GM12878 (cell line): ENCODE measurements around the gene DICER1. TPM values are rescaled to one million over a fixed set of nuclear protein-coding genes. Genes with fewer than 3 reads are reported as not detected.

Experiments
- ATAC-seq: fragments of 200-7000 bp; cut with Tn5 transposase; 3 replicates; pipeline ENCODE4 v1.9.1; 2020; ENCODE audit warnings: mild to moderate bottlenecking, moderate library complexity
- BruUV-seq: library from RNA; stranded (reverse); fragments of 400-500 nt; replicated peaks from 2 replicates; lab custom pipeline; 2021; lab: Mats Ljungman, UMichigan
- CTCF ChIA-PET: fragments of 300-600 bp; sonication (Branson Sonifier 250); formaldehyde crosslinking; extraction: SDS; loops from one replicate; lab custom pipeline; 2021; ENCODE audit warnings: inconsistent platforms; lab: Yijun Ruan, JAX
- POLR2A ChIA-PET: fragments of 350-600 bp; formaldehyde crosslinking; extraction: SDS; loops from one replicate; lab custom pipeline; 2021; ENCODE audit warnings: inconsistent platforms; lab: Charles Lee
- RAD21 ChIA-PET: fragments of 300-600 bp; sonication (Branson Sonifier 250); formaldehyde crosslinking; loops from one replicate; lab custom pipeline; 2023; ENCODE audit warnings: antibody characterized with exemption; ENCODE audit not compliant: unreplicated experiment; lab: Charles Lee
- SMC1A ChIA-PET: fragments of 300-600 bp; sonication (Branson Sonifier 250); formaldehyde crosslinking; loops from one replicate; lab custom pipeline; 2023; ENCODE audit not compliant: unreplicated experiment, uncharacterized antibody; lab: Charles Lee
- DNase-seq: peaks from one replicate; pipeline ENCODE4 v3.0.0-alpha.2; 2011; ENCODE audit warnings: low read depth, low spot score
- FAIRE-seq: peaks from 3 replicates; lab custom pipeline; 2011; peaks lifted over from hg19 to GRCh38; lab: Jason Lieb, UNC
- H2AFZ ChIP-seq: 2 replicates; pipeline ENCODE4 v1.6.0; 2011; ENCODE audit warnings: low read depth, low read length, control low read depth; ENCODE audit not compliant: control insufficient read depth
- H3K27ac ChIP-seq: 2 replicates; pipeline ENCODE4 v1.5.1; 2011; ENCODE audit warnings: control low read depth; ENCODE audit not compliant: control insufficient read depth, insufficient read depth
- H3K27me3 ChIP-seq, 2 experiments: replicated peaks in 1 of 2; 2 replicates each; pipeline versions ENCODE4 v1.6.0 to v1.6.1; 2011; ENCODE audit warnings: low read length in 1 of 2; ENCODE audit not compliant: control insufficient read depth in 2 of 2, insufficient read depth in 2 of 2
- H3K36me3 ChIP-seq, 2 experiments: 2 replicates each; pipeline ENCODE4 v1.5.1; 2011; ENCODE audit warnings: low read length in 1 of 2; ENCODE audit not compliant: control insufficient read depth in 2 of 2, insufficient read depth in 2 of 2
- H3K4me1 ChIP-seq: 2 replicates; pipeline ENCODE4 v1.6.1; 2011; ENCODE audit warnings: mild to moderate bottlenecking, low read length, moderate library complexity, mixed read lengths; ENCODE audit not compliant: control insufficient read depth, insufficient read depth
- H3K4me2 ChIP-seq: 2 replicates; pipeline ENCODE4 v1.6.0; 2011; ENCODE audit warnings: control low read depth; ENCODE audit not compliant: control insufficient read depth, insufficient read depth
- H3K4me3 ChIP-seq: fragments of 200-600 bp; sonication (generic); 2 replicates; pipeline ENCODE4 v1.5.1; 2016
- H3K79me2 ChIP-seq: 2 replicates; pipeline ENCODE4 v1.6.0; 2011; ENCODE audit warnings: low read length; ENCODE audit not compliant: control insufficient read depth, insufficient read depth
- H3K9ac ChIP-seq: 2 replicates; pipeline ENCODE4 v1.8.0; 2011; ENCODE audit warnings: low read length, control low read depth, mixed read lengths; ENCODE audit not compliant: control insufficient read depth, insufficient read depth
- H3K9me3 ChIP-seq: replicated peaks from 3 replicates; pipeline ENCODE4 v1.5.1; 2011; ENCODE audit warnings: mild to moderate bottlenecking, low read length; ENCODE audit not compliant: control insufficient read depth, insufficient read depth
- H4K20me1 ChIP-seq: 2 replicates; pipeline ENCODE4 v1.6.0; 2011; ENCODE audit not compliant: control insufficient read depth, insufficient read depth
- ASH2L ChIP-seq: fragments of 300-600, 200-600 bp; sonication (generic); IDR thresholded peaks from 2 replicates; pipeline ENCODE4 v1.6.1; 2017; ENCODE audit warnings: low read depth, mild to moderate bottlenecking, borderline replicate concordance
- BCL11A ChIP-seq: IDR thresholded peaks from 2 replicates; pipeline ENCODE4 v1.6.1; 2011; ENCODE audit warnings: low read depth, low read length
- ESRRA ChIP-seq: IDR thresholded peaks from 2 replicates; pipeline ENCODE4 v1.6.1; 2012; ENCODE audit warnings: mild to moderate bottlenecking, low read length, improper control_type of control experiment
- GABPA ChIP-seq: IDR thresholded peaks from 2 replicates; pipeline ENCODE4 v1.6.1; 2014; ENCODE audit warnings: antibody characterized with exemption, low read depth, mild to moderate bottlenecking, inconsistent platforms
- HSF1 ChIP-seq: fragments of 150-350 bp; IDR thresholded peaks from 2 replicates; pipeline ENCODE4 v1.6.1; 2014; ENCODE audit warnings: mild to moderate bottlenecking, low read depth, low read length
- PML ChIP-seq: IDR thresholded peaks from 2 replicates; pipeline ENCODE4 v1.6.1; 2012; ENCODE audit warnings: low read length, inconsistent platforms
- RUNX3 ChIP-seq: IDR thresholded peaks from 2 replicates; pipeline ENCODE4 v1.6.1; 2012; ENCODE audit warnings: low read length, inconsistent platforms
- SRF ChIP-seq, 2 experiments: IDR thresholded peaks; 2 replicates each; pipeline ENCODE4 v1.6.1; 2011; ENCODE audit warnings: low read depth in 2 of 2, low read length in 2 of 2, mild to moderate bottlenecking in 1 of 2, moderate library complexity in 1 of 2
- STAT1 ChIP-seq: fragments of 450-650 bp; conservative IDR thresholded peaks from 2 replicates; pipeline ENCODE4 v1.6.1; 2014; ENCODE audit warnings: antibody characterized with exemption, mild to moderate bottlenecking
- SUPT20H ChIP-seq: IDR thresholded peaks from 2 replicates; pipeline ENCODE4 v1.6.1; 2011; ENCODE audit warnings: low read depth, mild to moderate bottlenecking, low read length, moderate library complexity, borderline replicate concordance; ENCODE audit not compliant: control insufficient read depth
- TCF12 ChIP-seq: IDR thresholded peaks from 2 replicates; pipeline ENCODE4 v1.6.1; 2011; ENCODE audit warnings: low read depth, mild to moderate bottlenecking, low read length
- TCF3 ChIP-seq: IDR thresholded peaks from 2 replicates; pipeline ENCODE4 v1.6.1; 2012; ENCODE audit warnings: low read depth, mild to moderate bottlenecking, low read length, borderline replicate concordance; ENCODE audit not compliant: insufficient read depth
- TCF7 ChIP-seq: IDR thresholded peaks from 2 replicates; pipeline ENCODE4 v1.6.1; 2014; ENCODE audit warnings: antibody characterized with exemption, borderline replicate concordance
- WGBS: methylation state at CpG from one replicate; pipeline ENCODE4 v1.1.6; 2016; ENCODE audit warnings: low lambda C conversion rate; ENCODE audit not compliant: insufficient replicate concordance, insufficient coverage; ENCODE audit errors: missing lambda C conversion rate; 5-methylcytosine and 5-hydroxymethylcytosine counted together
- in situ Hi-C: fragments of 300-500 bp; cut with MboI; formaldehyde crosslinking; loops from 9 replicates; pipeline ENCODE4 v1.14.3; 2018; ENCODE audit warnings: mixed read lengths
- intact Hi-C: fragments of 100-400 bp; cut with micrococcal nuclease; formaldehyde crosslinking; loops from one replicate; pipeline ENCODE4 v1.14.2; 2022; ENCODE audit not compliant: unreplicated experiment
- polyA plus RNA-seq, 11 experiments: library from polyadenylated mRNA; depleted of rRNA in 4 of 11; unstranded in 6 of 11; stranded (reverse) in 5 of 11; fragments of >200 nt; fragmentation: Nextera tagmentation in 4 of 11; fragmentation: Illumina TruSeq in 1 of 11; extraction: Ambion mirVana in 4 of 11; extraction: Trizol in 1 of 11; gene quantifications; 1 replicate in 1 of 11; 2 replicates in 10 of 11; pipeline versions ENCODE4 v1.2.1 to v1.2.3, GENCODE V29; 2011 to 2016; ENCODE audit warnings: inconsistent platforms in 2 of 11, missing spikeins in 2 of 11, low read depth in 1 of 11
- total RNA-seq, 4 experiments: library from RNA; depleted of rRNA in 3 of 4; stranded (reverse); fragments of >200 nt in 3 of 4; fragmentation: Illumina TruSeq in 1 of 4; extraction: Trizol in 1 of 4; gene quantifications; 2 replicates each; pipeline versions ENCODE4 v1.2.1 to v1.2.3, GENCODE V29; 2013 to 2021

The DICER1 gene
- total and polyA plus RNA-seq, 10 of the 15 experiments (the other 5 are each of a cell fraction or from before 2014, with no cell fraction given), result 6.8 to 70.8 (median 37.1) TPM

DNA sequence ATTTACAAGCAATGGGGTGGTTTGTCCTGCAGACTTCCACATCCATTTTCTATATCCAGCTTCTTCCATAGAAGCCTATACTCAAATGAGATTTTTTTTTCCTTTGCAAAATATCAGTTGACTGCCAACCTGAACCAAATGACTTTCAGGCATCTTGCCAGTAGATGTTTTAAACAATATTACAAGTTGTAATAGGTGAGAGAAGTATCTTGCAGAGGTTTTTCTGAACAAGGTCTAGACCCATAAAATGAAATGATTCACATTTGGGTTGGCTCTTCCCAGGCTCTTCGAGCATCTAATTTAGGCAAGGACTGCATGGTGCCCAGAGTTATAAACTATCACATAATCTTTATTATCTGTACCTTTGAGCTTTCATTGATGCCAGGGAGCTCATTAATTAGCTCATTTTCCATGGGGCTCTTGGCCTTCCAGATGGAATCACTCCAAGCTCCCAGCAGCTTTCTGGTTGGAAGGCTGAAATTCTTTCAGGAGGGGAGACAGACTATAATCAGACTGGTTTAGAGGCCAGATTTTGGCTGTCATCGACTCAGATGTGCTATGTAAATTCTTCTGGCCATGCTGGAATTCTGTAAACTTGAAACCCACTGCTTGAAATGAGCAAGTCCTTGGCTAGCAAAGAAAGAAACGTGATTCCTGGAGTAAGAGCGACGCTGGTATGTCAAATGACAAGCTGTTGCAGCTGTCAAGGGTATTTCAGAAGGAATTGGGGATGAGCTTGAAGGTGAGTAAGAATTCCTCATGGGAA lies 32.2 kb upstream of the DICER1 start:
- SMC1A ChIA-PET, result interaction anchor here (0.6 to 1.6 kb wide), 6 partner anchors 15 to 138 kb away, joined by 3 to 4 read pairs (median 3); no protein-coding TSS in a partner anchor
- CTCF ChIA-PET, result interaction anchor here (0.6 to 1.9 kb wide), 2 partner anchors 16 to 71 kb away, joined by 3 to 8 read pairs; no protein-coding TSS in a partner anchor
- no peak for FAIRE-seq

More for the DNA sequence above, 32.2 kb upstream of the DICER1 start:
- BruUV-seq, result no TSS peak
- intact Hi-C loops, result no loop called here
- TF ChIP-seq SUPT20H, result no peak
- TF ChIP-seq PML, result no peak
- no peak for TF ChIP-seq TCF3
- TF ChIP-seq TCF12, result no peak
- TF ChIP-seq HSF1, result no peak
- no peak for TF ChIP-seq RUNX3
- TF ChIP-seq ESRRA, result no peak
- no peak for TF ChIP-seq TCF7
- TF ChIP-seq GABPA, result no peak
- no peak for TF ChIP-seq BCL11A
- TF ChIP-seq SRF (IDR thresholded peaks at IDR 0.05; ENCODE audit: low read depth in 2 of 2, low read length in 2 of 2), result no peak
- TF ChIP-seq STAT1, result no peak
- TF ChIP-seq ASH2L, result no peak
- H3K79me2 ChIP-seq, result no peaks in the 10 kb centered on the region
- in situ Hi-C loops, result loop anchor here (10.0 kb wide), 1 partner anchor 505 kb away; no protein-coding TSS in a partner anchor
- no peaks in the 10 kb centered on the region for H3K27me3 ChIP-seq
- no peaks in the 10 kb centered on the region; the same call in 2 of the 3 replicates for H3K9me3 ChIP-seq
- no peak overlapping the region for H3K9ac ChIP-seq
- no peak overlapping the region for H2AFZ ChIP-seq
- WGBS, result 52% methylated on average over 5 of the region's 5 CpGs
- no peak overlapping the region for H3K4me2 ChIP-seq
- POLR2A ChIA-PET, result no interaction called here
- ATAC-seq (no peak), DNase-seq (no peak)
- H3K36me3 ChIP-seq, result no peaks in the 10 kb centered on the region; a peak in 1 of 4 replicates
- no peaks in the 10 kb centered on the region for H3K4me1 ChIP-seq
- no peaks in the 10 kb centered on the region for H4K20me1 ChIP-seq
- no peak overlapping the region for H3K27ac ChIP-seq
- no peak overlapping the region for H3K4me3 ChIP-seq
- RAD21 ChIA-PET, result interaction anchor here (0.6 to 1.8 kb wide), 5 partner anchors 8 to 79 kb away, joined by 3 to 4 read pairs (median 3); no protein-coding TSS in a partner anchor
